PFSK-1 (cell line): Measurements from ENCODE around the gene HIGD2A.

Experiments
- POLR2AphosphoS5 ChIP-seq: IDR thresholded peaks from 2 replicates; pipeline ENCODE4 v1.6.1; 2012; ENCODE audit warnings: low read depth, mild to moderate bottlenecking, control low read depth, low read length, moderate library complexity
- REST ChIP-seq, 2 experiments: IDR thresholded peaks; 2 replicates each; pipeline versions ENCODE4 v1.6.1 to v1.8.0; 2011 to 2012; ENCODE audit warnings: low read depth in 2 of 2, low read length in 2 of 2, control low read depth in 1 of 2, inconsistent platforms in 1 of 2, mild to moderate bottlenecking in 1 of 2, moderate library complexity in 1 of 2; ENCODE audit not compliant: insufficient read depth in 1 of 2

GRCh38 chr5:176413709-176414191, 25.2 kb downstream of the HIGD2A start:
- TF ChIP-seq POLR2AphosphoS5 (no peak), REST (IDR thresholded peaks at IDR 0.05; ENCODE audit: insufficient read depth in 1 of 2, low read depth in 2 of 2, low read length in 2 of 2) (no peak)
